22Rv1 (cell line): ENCODE measurements around the gene CACNA1A.
"Not testable (repeated sequence)": the region's sequence is repeated elsewhere in the genome, so short reads cannot be mapped to it uniquely, and the experiment has no call there.

Experiments
- H3K27ac ChIP-seq: fragments of 450-650 bp; 2 replicates; pipeline ENCODE4 v1.5.1; 2017
- ZFX ChIP-seq: fragments of 450-650 bp; IDR thresholded peaks from 2 replicates; pipeline ENCODE4 v1.6.1; 2017; ENCODE audit warnings: antibody characterized with exemption, borderline replicate concordance
- TF ChIP-seq, protein P1 (sequence below): fragments of 450-650 bp; IDR thresholded peaks from 2 replicates; pipeline ENCODE4 v1.5.1; 2017; ENCODE audit warnings: mild to moderate bottlenecking

Gene CACNA1A

DNA sequence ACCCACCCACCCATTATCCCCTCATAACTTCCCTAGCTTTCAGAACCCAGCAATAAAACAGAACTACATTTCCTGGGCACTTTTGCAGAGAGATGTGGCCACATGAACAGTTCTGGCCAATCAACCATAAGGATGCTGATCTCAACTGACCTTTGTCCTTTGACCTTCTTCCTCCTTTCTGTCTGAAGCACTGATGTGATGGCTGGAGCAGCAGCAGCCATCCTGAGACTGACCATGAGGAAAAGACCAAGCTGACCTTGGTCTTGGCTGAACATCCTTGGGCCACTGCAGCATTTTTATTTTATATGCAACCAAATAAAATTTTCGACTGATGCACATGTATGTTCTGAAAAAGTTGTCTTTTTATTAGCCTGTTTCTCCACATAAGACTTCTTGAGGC lies 33.1 kb upstream of the CACNA1A start:
- no peak for TF ChIP-seq ZFX
- TF ChIP-seq, protein P1, sequence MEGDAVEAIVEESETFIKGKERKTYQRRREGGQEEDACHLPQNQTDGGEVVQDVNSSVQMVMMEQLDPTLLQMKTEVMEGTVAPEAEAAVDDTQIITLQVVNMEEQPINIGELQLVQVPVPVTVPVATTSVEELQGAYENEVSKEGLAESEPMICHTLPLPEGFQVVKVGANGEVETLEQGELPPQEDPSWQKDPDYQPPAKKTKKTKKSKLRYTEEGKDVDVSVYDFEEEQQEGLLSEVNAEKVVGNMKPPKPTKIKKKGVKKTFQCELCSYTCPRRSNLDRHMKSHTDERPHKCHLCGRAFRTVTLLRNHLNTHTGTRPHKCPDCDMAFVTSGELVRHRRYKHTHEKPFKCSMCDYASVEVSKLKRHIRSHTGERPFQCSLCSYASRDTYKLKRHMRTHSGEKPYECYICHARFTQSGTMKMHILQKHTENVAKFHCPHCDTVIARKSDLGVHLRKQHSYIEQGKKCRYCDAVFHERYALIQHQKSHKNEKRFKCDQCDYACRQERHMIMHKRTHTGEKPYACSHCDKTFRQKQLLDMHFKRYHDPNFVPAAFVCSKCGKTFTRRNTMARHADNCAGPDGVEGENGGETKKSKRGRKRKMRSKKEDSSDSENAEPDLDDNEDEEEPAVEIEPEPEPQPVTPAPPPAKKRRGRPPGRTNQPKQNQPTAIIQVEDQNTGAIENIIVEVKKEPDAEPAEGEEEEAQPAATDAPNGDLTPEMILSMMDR, result no peak
- no peak overlapping the region for H3K27ac ChIP-seq

DNA sequence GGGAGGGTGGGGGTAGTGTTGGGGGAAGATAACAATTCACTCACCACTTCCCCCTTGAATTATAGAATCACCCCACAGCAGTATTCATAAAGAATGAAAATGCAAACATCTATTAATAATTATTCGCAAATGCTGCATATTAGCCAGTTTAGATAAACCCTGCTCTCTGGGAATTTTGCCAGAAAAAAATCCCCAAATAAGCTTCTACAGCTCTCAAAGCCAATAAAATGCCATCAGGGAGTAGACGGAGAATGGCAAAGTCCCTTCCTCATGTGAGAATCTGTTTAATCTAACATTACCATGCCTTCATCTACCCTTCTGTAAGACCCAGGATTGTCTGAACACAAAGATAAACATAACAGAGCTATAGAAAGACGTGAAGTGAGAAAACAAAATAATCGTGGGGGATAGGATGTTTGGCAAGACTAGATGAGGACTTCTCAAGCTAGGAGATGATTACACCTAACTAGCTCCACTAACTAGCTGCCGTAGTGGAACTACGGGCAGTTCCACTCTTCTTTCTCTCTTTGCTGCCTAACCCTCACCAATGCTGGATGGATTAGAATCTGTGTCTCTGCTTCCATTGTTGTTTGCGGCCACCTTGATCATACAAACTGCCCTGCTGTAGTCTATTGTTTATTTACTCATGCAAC lies 32.4 kb upstream of the CACNA1A start:
- TF ChIP-seq, protein P1, result no peak
- no peak for TF ChIP-seq ZFX
- H3K27ac ChIP-seq, result no peak overlapping the region

DNA sequence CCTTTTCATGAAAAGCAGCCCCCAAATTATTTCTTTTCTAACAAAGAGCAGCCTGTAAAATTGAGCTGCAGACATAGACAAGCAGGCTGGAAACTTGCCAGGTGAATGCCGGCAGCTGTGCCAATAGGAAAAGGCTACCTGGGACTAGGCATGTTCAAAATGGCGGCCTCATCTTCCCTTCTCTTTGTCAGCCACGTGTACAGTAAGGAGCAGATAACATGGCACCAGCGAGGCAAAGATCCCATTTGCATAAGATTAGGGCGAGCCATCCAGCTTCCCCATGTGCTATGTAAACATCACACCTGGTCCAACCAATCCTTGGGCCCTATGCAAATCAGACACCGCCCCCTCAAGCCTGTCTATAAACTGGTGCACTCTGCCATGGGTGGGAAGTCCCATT lies 31.2 kb upstream of the CACNA1A start:
- TF ChIP-seq, protein P1, result no peak
- TF ChIP-seq ZFX, result no peak
- no peak overlapping the region for H3K27ac ChIP-seq

DNA sequence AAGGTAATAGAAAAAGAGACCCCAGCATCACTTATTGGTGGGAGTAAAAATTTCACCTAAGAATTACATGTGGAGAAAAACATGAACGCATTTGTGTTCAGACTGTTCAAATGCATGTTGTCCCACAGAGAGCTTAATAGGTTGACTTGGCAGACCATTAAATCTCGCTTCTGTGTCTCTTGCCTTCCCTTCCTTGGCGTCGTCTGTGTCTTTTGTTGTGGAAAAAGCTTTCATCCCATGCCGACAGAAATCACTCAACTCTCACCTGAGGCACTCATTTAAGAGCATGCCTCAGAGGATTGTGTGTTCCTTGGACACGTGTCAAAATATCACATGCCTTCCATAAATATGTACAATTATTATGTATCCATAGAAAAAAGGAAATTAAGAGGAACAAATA lies 24.4 kb upstream of the CACNA1A start:
- no peak for TF ChIP-seq ZFX
- TF ChIP-seq, protein P1, result no peak
- H3K27ac ChIP-seq, result no peak overlapping the region

DNA sequence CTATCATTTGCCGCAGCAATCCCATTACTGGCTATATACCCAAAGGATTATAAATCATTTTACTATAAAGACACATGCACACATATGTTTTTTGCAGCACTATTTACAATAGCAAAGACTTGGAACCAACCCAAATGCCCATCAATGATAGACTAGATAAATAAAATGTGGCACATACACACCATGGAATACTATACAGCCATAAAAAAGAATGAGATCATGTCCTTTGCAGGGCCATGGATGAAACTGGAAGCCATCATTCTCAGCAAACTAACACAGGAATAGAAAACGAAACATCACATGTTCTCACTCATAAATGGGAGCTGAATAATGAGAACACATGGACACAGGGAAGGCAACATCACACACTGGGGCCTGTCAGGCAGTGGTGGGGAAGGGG lies 23.4 kb upstream of the CACNA1A start:
- not testable (repeated sequence) for H3K27ac ChIP-seq

DNA sequence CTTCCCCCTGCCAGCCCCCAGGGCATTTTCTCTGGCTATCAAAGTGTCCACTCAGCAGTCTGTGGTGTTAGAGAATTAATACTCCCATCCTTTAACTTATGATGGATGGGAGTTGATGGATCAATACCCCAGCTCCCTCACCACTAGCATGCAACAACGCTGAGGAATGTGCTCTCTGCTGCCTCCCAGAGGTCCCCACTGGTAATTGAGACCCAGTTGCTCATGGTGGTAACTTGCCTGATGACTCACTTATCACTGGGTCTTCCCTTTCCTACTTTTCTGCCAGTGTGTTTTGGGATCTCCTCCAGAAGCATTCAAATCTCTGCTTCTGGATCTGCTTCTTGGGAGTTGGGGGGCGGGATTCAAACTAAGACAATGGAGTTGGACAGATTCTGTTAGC lies 20.3 kb upstream of the CACNA1A start:
- TF ChIP-seq, protein P1, result peak; percentile 63
- TF ChIP-seq ZFX, result no peak
- H3K27ac ChIP-seq, result no peak overlapping the region

DNA sequence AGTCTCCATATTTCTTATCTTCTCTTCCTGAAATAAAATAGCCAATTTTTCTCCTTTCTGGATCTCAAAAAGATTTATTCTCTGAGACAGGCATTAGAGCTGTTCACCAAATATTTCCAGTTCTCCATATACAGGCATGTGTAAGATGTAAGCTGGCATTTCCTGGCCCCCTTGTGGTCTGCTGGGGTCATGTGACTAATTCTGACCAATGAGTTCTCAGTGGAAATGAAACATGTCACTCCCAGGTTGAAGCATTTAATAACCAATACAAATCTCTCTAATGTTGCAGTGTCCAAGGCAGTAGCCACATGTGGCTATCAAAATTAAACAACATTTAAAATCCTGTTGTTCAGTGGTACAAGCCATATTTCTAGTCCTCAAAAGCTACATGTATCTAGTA lies 14.8 kb upstream of the CACNA1A start:
- TF ChIP-seq ZFX, result no peak
- TF ChIP-seq, protein P1, result no peak
- H3K27ac ChIP-seq, result no peak overlapping the region

DNA sequence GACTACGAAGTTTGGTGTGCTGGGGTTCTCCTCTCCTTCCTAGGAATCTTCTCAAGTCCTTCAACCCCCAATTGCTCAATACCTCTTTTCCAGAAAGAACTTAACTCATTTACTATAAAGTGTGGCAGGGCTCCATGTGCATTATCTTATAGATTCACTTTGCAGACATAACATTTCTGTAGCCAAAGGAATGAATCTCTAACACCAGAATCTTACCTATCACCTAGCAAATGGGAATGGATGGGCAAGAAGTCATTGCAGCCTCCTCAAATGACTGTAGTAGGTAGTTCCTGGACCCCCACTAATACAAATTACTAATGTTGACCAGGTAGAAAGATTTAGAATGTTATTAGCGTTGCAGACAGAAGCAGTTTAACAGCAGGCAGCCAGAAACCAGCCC lies 5.7 kb upstream of the CACNA1A start:
- no peak for TF ChIP-seq ZFX
- TF ChIP-seq, protein P1, result no peak

More for the DNA sequence above, 5.7 kb upstream of the CACNA1A start:
- H3K27ac ChIP-seq, result no peak overlapping the region
